HepG2 (cell line): Measurements from ENCODE around the gene SCGB2A2. TPM values are rescaled to one million over a fixed set of nuclear protein-coding genes. Genes with fewer than 3 reads are reported as not detected.

ENCODE experiments used
- EED ChIP-seq: sonication (generic); formaldehyde crosslinking; IDR thresholded peaks from 2 replicates; pipeline ENCODE4 v1.5.0; 2020; ENCODE audit warnings: mild to moderate bottlenecking, missing genetic modification reagents
- FOXO1 ChIP-seq: sonication (generic); formaldehyde crosslinking; IDR thresholded peaks from 2 replicates; pipeline ENCODE4 v1.4.0; 2020; ENCODE audit warnings: missing genetic modification reagents
- JARID2 ChIP-seq: sonication (generic); formaldehyde crosslinking; IDR thresholded peaks from 2 replicates; pipeline ENCODE4 v1.8.1; 2023; ENCODE audit warnings: missing genetic modification reagents, inconsistent platforms; ENCODE audit not compliant: insufficient replicate concordance
- KIAA2018 ChIP-seq: sonication (generic); formaldehyde crosslinking; IDR thresholded peaks from 2 replicates; pipeline ENCODE4 v1.5.0; 2020; ENCODE audit warnings: mild to moderate bottlenecking, missing genetic modification reagents, borderline replicate concordance
- MED8 ChIP-seq: sonication (generic); formaldehyde crosslinking; IDR thresholded peaks from 2 replicates; pipeline ENCODE4 v1.8.1; 2023; ENCODE audit warnings: mild to moderate bottlenecking, missing genetic modification reagents; ENCODE audit not compliant: insufficient replicate concordance
- MEIS1 ChIP-seq: sonication (generic); formaldehyde crosslinking; IDR thresholded peaks from 2 replicates; pipeline ENCODE4 v1.9.0; 2021; ENCODE audit warnings: mild to moderate bottlenecking, missing genetic modification reagents, moderate library complexity, borderline replicate concordance
- MIER2 ChIP-seq: IDR thresholded peaks from 2 replicates; pipeline ENCODE4 v1.6.1; 2016; ENCODE audit warnings: missing biosample characterization, missing genetic modification reagents
- NR1H2 ChIP-seq: sonication (generic); formaldehyde crosslinking; IDR thresholded peaks from 2 replicates; pipeline ENCODE4 v1.8.1; 2022; ENCODE audit warnings: low read depth, missing genetic modification reagents, borderline replicate concordance
- RFXAP ChIP-seq: sonication (generic); formaldehyde crosslinking; IDR thresholded peaks from 2 replicates; pipeline ENCODE4 v1.4.0; 2020; ENCODE audit warnings: missing genetic modification reagents, borderline replicate concordance
- ZBTB34 ChIP-seq: sonication (generic); formaldehyde crosslinking; IDR thresholded peaks from 2 replicates; pipeline ENCODE4 v1.8.0; 2022; ENCODE audit warnings: mild to moderate bottlenecking, missing genetic modification reagents
- ZBTB38 ChIP-seq: sonication (generic); formaldehyde crosslinking; IDR thresholded peaks from 2 replicates; pipeline ENCODE4 v1.5.1; 2020; ENCODE audit warnings: mild to moderate bottlenecking, missing genetic modification reagents
- ZBTB7A ChIP-seq: sonication (generic); formaldehyde crosslinking; IDR thresholded peaks from 2 replicates; pipeline ENCODE4 v1.8.0; 2022; ENCODE audit warnings: mild to moderate bottlenecking, missing genetic modification reagents
- ZFP41 ChIP-seq: sonication (generic); formaldehyde crosslinking; IDR thresholded peaks from 2 replicates; pipeline ENCODE4 v1.4.0; 2020; ENCODE audit warnings: mild to moderate bottlenecking, missing genetic modification reagents, borderline replicate concordance
- ZFP82 ChIP-seq: sonication (generic); formaldehyde crosslinking; IDR thresholded peaks from 2 replicates; pipeline ENCODE4 v1.5.1; 2020; ENCODE audit warnings: mild to moderate bottlenecking, missing genetic modification reagents, borderline replicate concordance
- ZNF124 ChIP-seq: sonication (generic); formaldehyde crosslinking; IDR thresholded peaks from 2 replicates; pipeline ENCODE4 v1.4.0; 2020; ENCODE audit warnings: missing genetic modification reagents
- ZNF3 ChIP-seq: IDR thresholded peaks from 2 replicates; pipeline ENCODE4 v1.7.0; 2017; ENCODE audit warnings: inconsistent platforms
- ZNF337 ChIP-seq: sonication (generic); formaldehyde crosslinking; IDR thresholded peaks from 2 replicates; pipeline ENCODE4 v1.5.1; 2020; ENCODE audit warnings: missing genetic modification reagents, low read depth, mild to moderate bottlenecking, borderline replicate concordance
- ZNF414 ChIP-seq: sonication (generic); formaldehyde crosslinking; IDR thresholded peaks from 2 replicates; pipeline ENCODE4 v1.5.0; 2020; ENCODE audit warnings: missing genetic modification reagents
- ZNF616 ChIP-seq: sonication (generic); formaldehyde crosslinking; IDR thresholded peaks from 2 replicates; pipeline ENCODE4 v1.5.0; 2020; ENCODE audit warnings: low read depth, mild to moderate bottlenecking, missing genetic modification reagents
- ZNF776 ChIP-seq: sonication (generic); formaldehyde crosslinking; IDR thresholded peaks from 2 replicates; pipeline ENCODE4 v1.4.0; 2020; ENCODE audit warnings: mild to moderate bottlenecking, missing genetic modification reagents
- polyA plus RNA-seq, 8 experiments: library from polyadenylated mRNA; depleted of rRNA in 3 of 8; stranded (reverse) in 7 of 8; unstranded in 1 of 8; fragments of >200 nt; fragmentation: Illumina TruSeq in 4 of 8; extraction: Trizol in 4 of 8; gene quantifications; 2 replicates each; pipeline versions ENCODE4 v1.2.1 to v1.2.3, GENCODE V29; 2011 to 2016; ENCODE audit warnings: low read depth in 4 of 8, missing spikeins in 1 of 8, mixed read lengths in 1 of 8; ENCODE audit not compliant: insufficient read depth in 1 of 8
- total RNA-seq, 5 experiments: library from RNA; depleted of rRNA; stranded (reverse); fragments of >200 nt; fragmentation: Illumina TruSeq; extraction: Trizol; gene quantifications; 2 replicates each; pipeline ENCODE4 v1.2.3, GENCODE V29; 2016; ENCODE audit warnings: low read depth in 1 of 5

The SCGB2A2 gene
- total and polyA plus RNA-seq, 2 of the 13 experiments (the other 11 are each of a cell fraction or from before 2014, with no cell fraction given) = 0.12 TPM; not detected in 1

GRCh38 chr11:62260261-62260953, 9.6 kb upstream of the SCGB2A2 start (continued):
- no peak for TF ChIP-seq ZFP41 (CRISPR knock-in tag)
- no peak for TF ChIP-seq KIAA2018 (CRISPR knock-in tag)
- TF ChIP-seq ZNF776 = no peak
- no peak for TF ChIP-seq ZFP82 (CRISPR knock-in tag)
- no peak for TF ChIP-seq ZNF616 (CRISPR knock-in tag)
- TF ChIP-seq ZBTB38 (CRISPR knock-in tag) = no peak
- no peak for TF ChIP-seq RFXAP
- no peak for TF ChIP-seq ZBTB34 (CRISPR knock-in tag)
- TF ChIP-seq MED8 (CRISPR knock-in tag) = peak; percentile 45
- peak; percentile 88 for TF ChIP-seq MIER2 (CRISPR knock-in tag)
- no peak for TF ChIP-seq NR1H2
- TF ChIP-seq JARID2 (CRISPR knock-in tag) = no peak
- TF ChIP-seq ZNF3 = peak; percentile 96
- peak; percentile 66; the same call in 1 of the 2 replicates for TF ChIP-seq ZNF414
- TF ChIP-seq EED (CRISPR knock-in tag) = no peak
- TF ChIP-seq ZBTB7A (CRISPR knock-in tag) = no peak
- TF ChIP-seq ZNF124 (CRISPR knock-in tag) = no peak
- TF ChIP-seq ZNF337 (CRISPR knock-in tag) = no peak
- TF ChIP-seq FOXO1 = peak; percentile 97
- 0 out of 2 replicates have a peak, but pooled peaks have one; percentile 72 for TF ChIP-seq MEIS1
